ENCODE data around the gene ZNF865.

DNA sequence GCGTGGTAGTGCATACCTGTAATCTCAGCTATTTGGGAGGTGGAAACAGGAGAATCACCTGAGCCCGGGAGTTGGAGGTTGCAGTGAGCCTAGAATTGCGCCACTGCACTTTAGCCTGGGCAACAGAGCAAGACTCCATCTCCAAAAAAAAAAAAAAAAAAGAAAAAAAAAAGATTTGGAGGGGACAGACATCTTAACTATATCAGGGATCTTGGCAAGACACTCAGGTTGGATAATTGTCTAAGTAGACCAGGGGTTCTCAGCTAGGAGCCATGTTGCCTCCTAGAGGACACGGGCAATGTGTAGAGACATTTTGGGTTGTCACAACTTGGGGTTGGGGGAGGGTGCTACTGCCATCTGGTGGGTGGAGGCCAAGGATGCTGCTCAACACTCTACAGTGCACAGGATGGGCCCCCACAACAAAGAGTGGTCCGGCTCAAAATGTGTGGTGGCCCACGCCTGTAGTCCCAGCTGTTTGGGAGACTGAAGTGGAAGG is 33.5 kb downstream of the ZNF865 start:
- TF ChIP-seq TCF4 (CRISPR knock-in tag; IDR thresholded peaks at IDR 0.05; ENCODE audit: borderline replicate concordance) (no peak), CSDC2 (CRISPR knock-in tag; IDR thresholded peaks at IDR 0.05) (no peak), ZFP30 (CRISPR knock-in tag; IDR thresholded peaks at IDR 0.05) (no peak), OSR1 (CRISPR knock-in tag; IDR thresholded peaks at IDR 0.05) (no peak), BACH2 (CRISPR knock-in tag; IDR thresholded peaks at IDR 0.05; ENCODE audit: borderline replicate concordance) (no peak), ZNF8 (CRISPR knock-in tag; IDR thresholded peaks at IDR 0.05) (no peak), SNAI2 (CRISPR knock-in tag; IDR thresholded peaks at IDR 0.05) (no peak), ESRRG (CRISPR knock-in tag; IDR thresholded peaks at IDR 0.05) (no peak), ARNTL (CRISPR knock-in tag; IDR thresholded peaks at IDR 0.05; ENCODE audit: borderline replicate concordance, low read depth) (no peak), ZFP3 (CRISPR knock-in tag; IDR thresholded peaks at IDR 0.05) (no peak), ZNF70 (CRISPR knock-in tag; IDR thresholded peaks at IDR 0.05) (no peak), ZC3H10 (CRISPR knock-in tag; IDR thresholded peaks at IDR 0.05) (no peak)
- TF ChIP-seq, protein P1, sequence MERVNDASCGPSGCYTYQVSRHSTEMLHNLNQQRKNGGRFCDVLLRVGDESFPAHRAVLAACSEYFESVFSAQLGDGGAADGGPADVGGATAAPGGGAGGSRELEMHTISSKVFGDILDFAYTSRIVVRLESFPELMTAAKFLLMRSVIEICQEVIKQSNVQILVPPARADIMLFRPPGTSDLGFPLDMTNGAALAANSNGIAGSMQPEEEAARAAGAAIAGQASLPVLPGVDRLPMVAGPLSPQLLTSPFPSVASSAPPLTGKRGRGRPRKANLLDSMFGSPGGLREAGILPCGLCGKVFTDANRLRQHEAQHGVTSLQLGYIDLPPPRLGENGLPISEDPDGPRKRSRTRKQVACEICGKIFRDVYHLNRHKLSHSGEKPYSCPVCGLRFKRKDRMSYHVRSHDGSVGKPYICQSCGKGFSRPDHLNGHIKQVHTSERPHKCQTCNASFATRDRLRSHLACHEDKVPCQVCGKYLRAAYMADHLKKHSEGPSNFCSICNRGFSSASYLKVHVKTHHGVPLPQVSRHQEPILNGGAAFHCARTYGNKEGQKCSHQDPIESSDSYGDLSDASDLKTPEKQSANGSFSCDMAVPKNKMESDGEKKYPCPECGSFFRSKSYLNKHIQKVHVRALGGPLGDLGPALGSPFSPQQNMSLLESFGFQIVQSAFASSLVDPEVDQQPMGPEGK (CRISPR knock-in tag; IDR thresholded peaks at IDR 0.05; ENCODE audit: borderline replicate concordance), result no peak
- TF ChIP-seq, protein P2, sequence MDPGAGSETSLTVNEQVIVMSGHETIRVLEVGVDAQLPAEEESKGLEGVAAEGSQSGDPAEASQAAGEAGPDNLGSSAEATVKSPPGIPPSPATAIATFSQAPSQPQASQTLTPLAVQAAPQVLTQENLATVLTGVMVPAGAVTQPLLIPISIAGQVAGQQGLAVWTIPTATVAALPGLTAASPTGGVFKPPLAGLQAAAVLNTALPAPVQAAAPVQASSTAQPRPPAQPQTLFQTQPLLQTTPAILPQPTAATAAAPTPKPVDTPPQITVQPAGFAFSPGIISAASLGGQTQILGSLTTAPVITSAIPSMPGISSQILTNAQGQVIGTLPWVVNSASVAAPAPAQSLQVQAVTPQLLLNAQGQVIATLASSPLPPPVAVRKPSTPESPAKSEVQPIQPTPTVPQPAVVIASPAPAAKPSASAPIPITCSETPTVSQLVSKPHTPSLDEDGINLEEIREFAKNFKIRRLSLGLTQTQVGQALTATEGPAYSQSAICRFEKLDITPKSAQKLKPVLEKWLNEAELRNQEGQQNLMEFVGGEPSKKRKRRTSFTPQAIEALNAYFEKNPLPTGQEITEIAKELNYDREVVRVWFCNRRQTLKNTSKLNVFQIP (CRISPR knock-in tag; IDR thresholded peaks at IDR 0.05; ENCODE audit: borderline replicate concordance, low read depth), result no peak
